Ovary (tissue), 9 donors: ENCODE data around the gene RNF144B. TPM values are rescaled to one million over a fixed set of nuclear protein-coding genes. Genes with fewer than 3 reads are reported as not detected.

Experiments used
- DNase-seq, 5 donors: peaks; one replicate each; pipeline ENCODE4 v3.0.0-alpha.2; 2019 to 2020
- H3K27ac ChIP-seq, 2 donors: fragments of 200-600 bp; one replicate each; pipeline versions ENCODE4 v1.5.1 to v1.8.0; 2019 to 2022
- H3K27me3 ChIP-seq: fragments of 200-600 bp; one replicate; pipeline ENCODE4 v1.8.0; 2022
- H3K36me3 ChIP-seq: fragments of 200-600 bp; sonication (generic); one replicate; pipeline ENCODE4 v1.5.1; 2019
- H3K4me1 ChIP-seq: one replicate; pipeline ENCODE4 v1.8.1; 2013; ENCODE audit warnings: mild to moderate bottlenecking, moderate library complexity; ENCODE audit not compliant: insufficient read depth
- H3K4me3 ChIP-seq: fragments of 200-600 bp; sonication (generic); one replicate; pipeline ENCODE4 v1.5.1; 2017
- H3K9me3 ChIP-seq, 2 donors: fragments of 200-600 bp in 1 of 2; sonication (generic) in 1 of 2; one replicate each; pipeline versions ENCODE4 v1.5.1 to v1.8.1; 2013 to 2019; ENCODE audit warnings: mild to moderate bottlenecking in 1 of 2, moderate library complexity in 1 of 2
- CTCF ChIP-seq, 3 donors: fragments of 450-650 bp in 2 of 3; fragments of 200-600 bp in 1 of 3; IDR thresholded peaks; one replicate each; pipeline versions ENCODE4 v1.5.1 to v1.8.0; 2016 to 2022; ENCODE audit warnings: antibody characterized with exemption in 3 of 3, mild to moderate bottlenecking in 1 of 3
- EP300 ChIP-seq: sonication (generic); formaldehyde crosslinking; IDR thresholded peaks from one replicate; pipeline ENCODE4 v1.6.1; 2017; ENCODE audit warnings: antibody characterized with exemption
- POLR2A ChIP-seq: fragments of 450-650 bp; IDR thresholded peaks from one replicate; pipeline ENCODE4 v1.6.1; 2017; ENCODE audit warnings: antibody characterized with exemption, mild to moderate bottlenecking, moderate library complexity
- WGBS, 3 donors: extraction: QIAGEN DNeasy Blood & Tissue Kit in 1 of 3; methylation state at CpG; one replicate each; pipeline versions ENCODE4 v1.1.5 to v1.1.7; 2013 to 2017; 5-methylcytosine and 5-hydroxymethylcytosine counted together
- intact Hi-C, 4 donors: fragments of 100-400 bp; cut with DNase I; formaldehyde crosslinking; loops; one replicate each; pipeline versions ENCODE4 v1.11.0 to v1.15.1; 2022 to 2023
- polyA plus RNA-seq, 2 donors: library from polyadenylated mRNA; stranded (reverse); fragments of 200-250 nt in 1 of 2; fragments of 350-450 nt in 1 of 2; fragmentation: Illumina TruSeq in 1 of 2; extraction: RNeasy Lipid Tissue Mini Kit (QIAGEN cat#74804) in 1 of 2; gene quantifications; one replicate each; pipeline ENCODE4 v1.2.3, GENCODE V29; 2013 to 2014
- total RNA-seq, 7 donors: library from RNA; depleted of rRNA in 2 of 7; stranded (reverse); fragments of >200 nt in 2 of 7; fragmentation: NEBNext Ultra II Directional in 3 of 7; extraction: Animal tissue kit (Norgen Biotek cat#: 25700) in 3 of 7; gene quantifications; one replicate each; pipeline versions ENCODE4 v1.1.0 to v1.2.4, GENCODE V29; 2016 to 2023
- donor health status: DM: no; HTN: no; CAD: no; lungs with moderate emphysema.
- donor health status: DM: no; HTN: no; CAD: no.
- donor health status: Bipolar disorder and iron deficiency.
- donor health status: DM: yes; HTN: yes; CAD: no.
- donor health status: DM: no; HTN: no; CAD: no.
- donor health status: DM: yes; HTN: yes; CAD: no.

The RNF144B gene
- total and polyA plus RNA-seq, 9 donors, result 2.5 to 18.7 (median 4.0) TPM

GRCh38 chr6:18441251-18441979 is 54.3 kb downstream of the RNF144B start:
- no peak overlapping the region for H3K4me3 ChIP-seq
- WGBS, 3 donors, result 64 to 86% (median 69%) methylated on average over 3 of the region's 3 CpGs
- H3K9me3 ChIP-seq, result no peaks in the 10 kb centered on the region
- no peak overlapping the region for H3K27ac ChIP-seq
- no peaks in the 10 kb centered on the region for H3K4me1 ChIP-seq
- intact Hi-C loops, result no loop called here
- no peaks in the 10 kb centered on the region for H3K36me3 ChIP-seq
- no peak for DNase-seq
- no peak for TF ChIP-seq EP300
- TF ChIP-seq POLR2A, result no peak
- no peak for TF ChIP-seq CTCF (IDR thresholded peaks at IDR 0.05)
- no peaks in the 10 kb centered on the region for H3K27me3 ChIP-seq

DNA sequence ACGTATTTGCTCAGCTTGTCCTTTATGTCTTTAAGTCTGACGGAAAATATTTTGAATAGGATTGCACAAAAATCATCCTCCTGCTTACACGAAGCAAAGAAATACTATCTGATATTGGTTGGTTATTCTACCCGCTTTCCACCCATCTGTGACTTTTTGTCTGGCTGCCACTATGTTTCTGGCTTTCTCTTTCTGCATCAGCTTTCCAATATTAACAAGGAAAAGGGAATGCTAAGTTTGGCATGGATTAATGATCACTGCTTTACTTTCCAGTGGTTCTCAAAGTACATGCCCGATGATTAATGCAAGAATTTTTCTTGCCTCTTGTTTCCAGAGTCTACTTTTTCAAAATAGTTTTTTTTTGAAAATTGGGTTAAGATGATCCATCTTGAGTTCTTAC is 57.0 kb downstream of the RNF144B start:
- intact Hi-C loops, result no loop called here
- Histone ChIP-seq H3K27me3 (no peaks in the 10 kb centered on the region), H3K9me3 (no peaks in the 10 kb centered on the region), H3K36me3 (no peaks in the 10 kb centered on the region), H3K4me3 (no peak overlapping the region), H3K4me1 (no peaks in the 10 kb centered on the region), H3K27ac (no peak overlapping the region)
- DNase-seq, result no peak
- TF ChIP-seq CTCF (IDR thresholded peaks at IDR 0.05) (no peak), POLR2A (no peak), EP300 (no peak)
- 71 to 85% (median 78%) methylated on average over 5 of the region's 5 CpGs for WGBS, 3 donors

DNA sequence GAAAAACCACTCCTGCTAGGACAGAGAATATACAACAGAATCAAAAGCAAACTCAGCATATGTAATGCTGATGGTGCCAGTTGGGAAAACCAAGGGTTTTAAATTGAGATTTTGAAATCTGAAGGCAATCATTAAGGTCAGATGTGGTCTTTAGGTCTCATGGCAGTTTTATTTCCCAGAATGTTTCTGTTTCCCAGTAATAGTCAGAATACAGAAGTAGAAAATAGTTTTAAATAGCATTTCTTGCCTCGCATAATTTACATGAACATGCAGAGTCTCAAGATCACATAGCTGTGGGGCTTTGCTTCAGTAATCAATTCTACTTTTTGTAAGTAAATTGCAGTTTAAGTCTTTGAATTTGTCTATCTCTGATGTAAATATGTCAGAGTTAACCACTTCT is 58.1 kb downstream of the RNF144B start:
- Histone ChIP-seq H3K36me3 (no peaks in the 10 kb centered on the region), H3K4me1 (no peaks in the 10 kb centered on the region), H3K27me3 (no peaks in the 10 kb centered on the region), H3K27ac (no peak overlapping the region), H3K9me3 (no peaks in the 10 kb centered on the region), H3K4me3 (no peak overlapping the region)
- WGBS, 3 donors, result 93 to 100% (median 94%) methylated on average over 1 of the region's 1 CpG
- no peak for DNase-seq
- TF ChIP-seq CTCF (IDR thresholded peaks at IDR 0.05) (no peak), EP300 (no peak), POLR2A (no peak)
- intact Hi-C loops, result no loop called here

DNA sequence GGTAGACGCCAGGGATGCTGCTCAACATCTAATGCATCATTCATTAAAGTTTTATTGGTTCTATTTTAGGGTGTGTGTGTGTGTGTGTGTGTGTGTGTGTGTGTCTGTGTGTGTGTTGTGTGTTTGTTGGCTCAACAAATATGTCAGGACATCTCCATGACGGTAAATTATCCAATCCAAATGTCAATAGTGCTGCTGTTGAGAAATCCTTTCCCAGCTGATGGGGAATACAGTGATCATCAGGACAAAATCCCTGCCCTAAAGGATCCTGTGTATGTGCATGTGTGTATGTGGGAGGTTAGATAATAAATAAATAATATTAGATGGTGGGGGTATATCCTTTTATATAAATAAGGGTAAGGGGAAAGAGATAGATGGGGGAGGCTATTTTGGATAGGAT is 59.6 kb downstream of the RNF144B start:
- no peaks in the 10 kb centered on the region for H3K27me3 ChIP-seq
- no peaks in the 10 kb centered on the region for H3K4me1 ChIP-seq
- TF ChIP-seq CTCF (IDR thresholded peaks at IDR 0.05) (no peak), POLR2A (no peak), EP300 (no peak)
- no peaks in the 10 kb centered on the region for H3K36me3 ChIP-seq
- H3K4me3 ChIP-seq, result no peak overlapping the region
- H3K9me3 ChIP-seq, result no peaks in the 10 kb centered on the region
- 75 to 91% (median 82%) methylated on average over 2 of the region's 2 CpGs for WGBS, 3 donors
- intact Hi-C loops, result no loop called here
- DNase-seq, result no peak
- no peak overlapping the region for H3K27ac ChIP-seq
